Vagina (tissue), 2 donors: Measurements from ENCODE around the gene CAPZB. TPM values are rescaled to one million over a fixed set of nuclear protein-coding genes. Genes with fewer than 3 reads are reported as not detected.

ENCODE experiments used
- DNase-seq, 2 donors: peaks; one replicate each; pipeline ENCODE4 v3.0.0-alpha.2; 2017; ENCODE audit errors: extremely low spot score in 2 of 2
- H3K27ac ChIP-seq: fragments of 200-600 bp; sonication (generic); one replicate; pipeline ENCODE4 v1.5.1; 2019
- H3K27me3 ChIP-seq: fragments of 200-600 bp; sonication (generic); one replicate; pipeline ENCODE4 v1.5.1; 2019
- H3K36me3 ChIP-seq, 2 donors: fragments of 200-600 bp; sonication (generic); one replicate each; pipeline ENCODE4 v1.5.1; 2017 to 2019
- H3K4me1 ChIP-seq: fragments of 200-600 bp; sonication (generic); one replicate; pipeline ENCODE4 v1.5.1; 2019
- H3K4me3 ChIP-seq, 2 donors: fragments of 200-600 bp; sonication (generic); 1 replicate in 1 of 2; 2 replicates in 1 of 2; pipeline ENCODE4 v1.5.1; 2016 to 2019
- H3K9me3 ChIP-seq: fragments of 200-600 bp; sonication (generic); one replicate; pipeline ENCODE4 v1.5.1; 2019
- POLR2A ChIP-seq, 2 donors: fragments of 450-650 bp; IDR thresholded peaks; one replicate each; pipeline ENCODE4 v1.6.1; 2017; ENCODE audit warnings: antibody characterized with exemption in 2 of 2, mild to moderate bottlenecking in 2 of 2, moderate library complexity in 2 of 2
- POLR2AphosphoS5 ChIP-seq, 2 donors: sonication (generic); formaldehyde crosslinking; IDR thresholded peaks; one replicate each; pipeline ENCODE4 v1.9.0; 2017; ENCODE audit warnings: antibody characterized with exemption in 2 of 2, mild to moderate bottlenecking in 2 of 2, low read depth in 1 of 2; ENCODE audit not compliant: insufficient read depth in 1 of 2
- intact Hi-C: fragments of 100-400 bp; cut with DNase I; formaldehyde crosslinking; loops from one replicate; pipeline ENCODE4 v1.15.1; 2023
- total RNA-seq: library from RNA; depleted of rRNA; stranded (reverse); fragments of >200 nt; gene quantifications from one replicate; pipeline ENCODE4 v1.2.3, GENCODE V29; 2016
- TF ChIP-seq, protein P1 (sequence below), 3 experiments: fragments of 450-650 bp in 2 of 3; fragments of 200-600 bp in 1 of 3; sonication (generic) in 1 of 3; IDR thresholded peaks; one replicate each; pipeline ENCODE4 v1.5.1; 2017 to 2019; ENCODE audit warnings: antibody characterized with exemption in 3 of 3, mild to moderate bottlenecking in 2 of 3, moderate library complexity in 2 of 3

CAPZB gene
- total RNA-seq, 1 donor from 2014 or later, result 152 TPM

DNA sequence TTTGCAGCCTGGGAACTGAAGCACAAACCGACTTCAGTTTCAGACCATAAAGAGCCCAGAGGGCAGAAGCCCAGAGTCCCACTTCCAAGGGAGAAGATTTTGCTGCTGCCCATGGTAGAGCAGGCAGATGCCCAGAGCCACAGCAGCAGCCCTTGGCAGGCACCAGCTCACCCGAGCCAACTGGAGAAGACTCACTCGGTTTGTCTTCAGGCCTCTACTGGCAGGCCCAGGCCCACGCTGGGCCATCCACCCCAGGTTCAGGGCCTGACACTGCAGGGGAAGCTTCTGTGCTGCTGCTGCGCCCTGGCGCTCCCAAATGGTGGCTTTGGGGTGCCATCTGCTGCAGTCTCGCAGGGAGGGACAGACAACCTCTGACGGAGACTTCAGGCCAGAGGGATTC lies 139.9 kb downstream of the CAPZB start:
- intact Hi-C loops, result no loop called here
- Histone ChIP-seq H3K9me3 (no peaks in the 10 kb centered on the region), H3K36me3 (peaks cover 0 to 31% of the 10 kb centered on the region in 2 donors), H3K4me3 (no peak overlapping the region), H3K27ac (peak overlapping the region; percentile 70), H3K4me1 (peaks cover 84% of the 10 kb centered on the region), H3K27me3 (no peaks in the 10 kb centered on the region)
- TF ChIP-seq, protein P1, sequence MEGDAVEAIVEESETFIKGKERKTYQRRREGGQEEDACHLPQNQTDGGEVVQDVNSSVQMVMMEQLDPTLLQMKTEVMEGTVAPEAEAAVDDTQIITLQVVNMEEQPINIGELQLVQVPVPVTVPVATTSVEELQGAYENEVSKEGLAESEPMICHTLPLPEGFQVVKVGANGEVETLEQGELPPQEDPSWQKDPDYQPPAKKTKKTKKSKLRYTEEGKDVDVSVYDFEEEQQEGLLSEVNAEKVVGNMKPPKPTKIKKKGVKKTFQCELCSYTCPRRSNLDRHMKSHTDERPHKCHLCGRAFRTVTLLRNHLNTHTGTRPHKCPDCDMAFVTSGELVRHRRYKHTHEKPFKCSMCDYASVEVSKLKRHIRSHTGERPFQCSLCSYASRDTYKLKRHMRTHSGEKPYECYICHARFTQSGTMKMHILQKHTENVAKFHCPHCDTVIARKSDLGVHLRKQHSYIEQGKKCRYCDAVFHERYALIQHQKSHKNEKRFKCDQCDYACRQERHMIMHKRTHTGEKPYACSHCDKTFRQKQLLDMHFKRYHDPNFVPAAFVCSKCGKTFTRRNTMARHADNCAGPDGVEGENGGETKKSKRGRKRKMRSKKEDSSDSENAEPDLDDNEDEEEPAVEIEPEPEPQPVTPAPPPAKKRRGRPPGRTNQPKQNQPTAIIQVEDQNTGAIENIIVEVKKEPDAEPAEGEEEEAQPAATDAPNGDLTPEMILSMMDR (IDR thresholded peaks at IDR 0.05), result no peak
- TF ChIP-seq POLR2A (IDR thresholded peaks at IDR 0.05), result no peak
- no peak for DNase-seq

DNA sequence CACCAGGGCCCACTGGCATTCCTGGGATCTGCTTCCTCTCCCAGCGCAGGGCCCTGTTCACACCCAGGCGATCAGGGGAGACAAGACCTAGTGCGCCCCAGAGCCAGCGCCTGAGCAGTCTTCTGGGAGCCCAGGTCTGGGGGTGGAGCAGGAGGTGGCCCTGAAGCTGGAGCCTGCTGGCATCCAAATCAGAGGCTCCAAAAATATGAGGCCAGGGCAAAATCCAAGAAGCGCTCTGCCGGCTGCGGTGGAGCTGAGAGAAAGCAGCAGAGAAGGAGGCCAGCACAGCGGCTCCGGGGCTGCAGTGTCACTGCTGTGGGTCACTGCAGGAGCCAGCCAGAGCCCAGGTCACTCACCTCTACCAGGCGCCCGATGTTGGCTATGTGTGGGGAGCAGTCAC lies 140.5 kb downstream of the CAPZB start:
- intact Hi-C loops, result loop anchor here (5.0 kb wide), 1 partner anchor 307 kb away; no protein-coding TSS in a partner anchor
- Histone ChIP-seq H3K36me3 (peaks cover 0 to 37% of the 10 kb centered on the region in 2 donors), H3K4me1 (peaks cover 79% of the 10 kb centered on the region), H3K27ac (peak overlapping the region; percentile 70), H3K27me3 (no peaks in the 10 kb centered on the region), H3K4me3 (no peak overlapping the region), H3K9me3 (no peaks in the 10 kb centered on the region)
- DNase-seq, result no peak
- TF ChIP-seq, protein P1 (IDR thresholded peaks at IDR 0.05), result no peak
- TF ChIP-seq POLR2AphosphoS5 (IDR thresholded peaks at IDR 0.05; ENCODE audit: insufficient read depth in 1 of 2, low read depth in 1 of 2), result no peak
- no peak for TF ChIP-seq POLR2A (IDR thresholded peaks at IDR 0.05)

DNA sequence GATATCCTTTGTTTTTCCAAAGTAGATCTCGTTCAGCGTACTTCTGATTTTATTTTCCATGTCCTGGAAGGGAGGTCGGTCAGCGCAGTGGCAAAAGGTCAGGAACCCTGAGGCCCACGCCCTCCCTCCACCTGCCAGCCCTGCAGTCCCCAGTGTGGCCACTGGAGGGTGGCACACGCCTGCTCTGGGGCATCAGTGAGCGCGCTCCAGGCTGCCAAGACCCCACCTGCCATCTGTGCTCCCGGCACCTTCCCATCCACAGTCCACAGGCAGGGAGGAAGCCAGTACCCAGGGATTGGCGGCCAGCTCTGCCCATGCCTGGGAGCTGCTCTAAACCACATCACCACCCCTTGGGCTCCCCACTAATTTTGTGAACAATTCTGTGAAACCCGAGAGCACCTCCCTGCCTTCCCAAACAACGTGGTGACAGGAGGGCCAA lies 140.9 kb downstream of the CAPZB start:
- H3K36me3 ChIP-seq, result peaks cover 0 to 41% of the 10 kb centered on the region in 2 donors
- no peak for DNase-seq
- peaks cover 75% of the 10 kb centered on the region for H3K4me1 ChIP-seq
- no peaks in the 10 kb centered on the region for H3K9me3 ChIP-seq
- intact Hi-C loops, result loop anchor here (5.0 kb wide), 1 partner anchor 308 kb away; no protein-coding TSS in a partner anchor
- peak overlapping the region; percentile 70 for H3K27ac ChIP-seq
- no peak overlapping the region for H3K4me3 ChIP-seq
- no peaks in the 10 kb centered on the region for H3K27me3 ChIP-seq
- TF ChIP-seq, protein P1 (IDR thresholded peaks at IDR 0.05), result peak; percentile 58 to 92 (median 81)
- TF ChIP-seq POLR2AphosphoS5 (IDR thresholded peaks at IDR 0.05; ENCODE audit: insufficient read depth in 1 of 2, low read depth in 1 of 2), result peak in 1 of 2 donors; percentile 48
- no peak for TF ChIP-seq POLR2A (IDR thresholded peaks at IDR 0.05)

DNA sequence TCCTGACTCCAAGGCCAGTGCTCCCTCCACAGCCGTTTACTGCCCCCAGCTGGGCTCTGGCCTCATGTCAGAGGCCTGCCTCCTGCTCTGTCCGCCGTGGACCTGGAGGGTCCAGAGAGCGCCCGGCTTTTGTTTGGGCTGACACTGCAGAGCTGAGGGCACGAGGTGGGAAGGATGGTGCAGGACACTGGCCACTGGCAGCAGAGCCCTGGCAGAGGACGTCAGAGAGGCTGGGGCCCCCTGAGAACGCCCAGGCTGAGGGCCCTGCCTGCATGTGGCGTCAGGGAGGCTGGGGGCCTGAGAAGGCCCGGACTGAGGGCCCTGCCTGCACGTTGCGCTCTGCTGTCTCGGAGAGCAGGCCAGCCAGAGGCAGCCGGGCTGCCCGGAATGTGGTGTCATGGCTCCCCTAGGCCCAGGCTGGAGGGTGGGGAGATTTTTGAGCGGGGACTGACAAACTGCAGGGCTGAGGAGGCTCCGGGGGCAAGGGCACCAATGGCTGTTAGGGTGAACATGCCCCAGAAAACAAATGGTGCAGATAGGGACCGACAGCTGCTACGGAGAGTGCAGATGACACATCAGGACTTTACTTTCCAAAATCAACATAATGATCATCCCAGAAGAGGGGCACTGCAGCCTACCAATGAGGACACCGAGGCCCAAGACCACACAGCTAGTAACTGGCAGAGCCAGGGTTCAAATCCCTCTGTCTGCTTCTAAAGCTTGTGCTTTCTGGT lies 141.6 kb downstream of the CAPZB start:
- DNase-seq, result no peak
- intact Hi-C loops, result loop anchor here (5.0 kb wide), 1 partner anchor 309 kb away; no protein-coding TSS in a partner anchor
- no peak overlapping the region for H3K4me3 ChIP-seq
- no peaks in the 10 kb centered on the region for H3K27me3 ChIP-seq
- H3K4me1 ChIP-seq, result peaks cover 69% of the 10 kb centered on the region
- peak overlapping the region; percentile 70 for H3K27ac ChIP-seq
- H3K36me3 ChIP-seq, result peaks cover 0 to 47% of the 10 kb centered on the region in 2 donors
- H3K9me3 ChIP-seq, result no peaks in the 10 kb centered on the region
- TF ChIP-seq POLR2AphosphoS5 (IDR thresholded peaks at IDR 0.05; ENCODE audit: insufficient read depth in 1 of 2, low read depth in 1 of 2) (no peak), POLR2A (IDR thresholded peaks at IDR 0.05) (no peak)
- TF ChIP-seq, protein P1 (IDR thresholded peaks at IDR 0.05), result no peak
